SJSA1 (cell line): Measurements from ENCODE around the gene LMBR1. TPM values are rescaled to one million over a fixed set of nuclear protein-coding genes. Genes with fewer than 3 reads are reported as not detected.
"Not testable (repeated sequence)": the region's sequence is repeated elsewhere in the genome, so short reads cannot be mapped to it uniquely, and the experiment has no call there.

Experiments used
- DNase-seq, 2 experiments: peaks; one replicate each; pipeline ENCODE4 v3.0.0-alpha.2; 2015 to 2020; ENCODE audit warnings: low spot score in 2 of 2, low read depth in 1 of 2
- H3K27ac ChIP-seq: fragments of 250-450 bp; sonication (Bioruptor Pico); 2 replicates; pipeline ENCODE4 v1.5.1; 2020; ENCODE audit warnings: mild to moderate bottlenecking, moderate library complexity
- H3K27me3 ChIP-seq: fragments of 250-450 bp; sonication (Bioruptor Pico); replicated peaks from 2 replicates; pipeline ENCODE4 v1.5.1; 2020; ENCODE audit warnings: mild to moderate bottlenecking, moderate library complexity
- H3K36me3 ChIP-seq: fragments of 250-450 bp; sonication (Bioruptor Pico); 2 replicates; pipeline ENCODE4 v1.5.1; 2020; ENCODE audit warnings: mild to moderate bottlenecking
- H3K4me1 ChIP-seq: fragments of 250-450 bp; sonication (Bioruptor Pico); replicated peaks from 2 replicates; pipeline ENCODE4 v1.6.1; 2021; ENCODE audit warnings: mild to moderate bottlenecking
- H3K4me3 ChIP-seq: fragments of 250-450 bp; sonication (Bioruptor Pico); 2 replicates; pipeline ENCODE4 v1.5.1; 2020; ENCODE audit warnings: mild to moderate bottlenecking
- H3K9me3 ChIP-seq: fragments of 250-450 bp; sonication (Bioruptor Pico); replicated peaks from 2 replicates; pipeline ENCODE4 v1.5.1; 2020; ENCODE audit warnings: mild to moderate bottlenecking
- total RNA-seq: library from RNA; depleted of rRNA; stranded (reverse); fragments of >200 nt; shearing (Covaris generic); gene quantifications from 2 replicates; pipeline ENCODE4 v1.2.3, GENCODE V29; 2014

Gene LMBR1
- total RNA-seq, 1 experiment from 2014 or later, result 16.8 TPM

DNA sequence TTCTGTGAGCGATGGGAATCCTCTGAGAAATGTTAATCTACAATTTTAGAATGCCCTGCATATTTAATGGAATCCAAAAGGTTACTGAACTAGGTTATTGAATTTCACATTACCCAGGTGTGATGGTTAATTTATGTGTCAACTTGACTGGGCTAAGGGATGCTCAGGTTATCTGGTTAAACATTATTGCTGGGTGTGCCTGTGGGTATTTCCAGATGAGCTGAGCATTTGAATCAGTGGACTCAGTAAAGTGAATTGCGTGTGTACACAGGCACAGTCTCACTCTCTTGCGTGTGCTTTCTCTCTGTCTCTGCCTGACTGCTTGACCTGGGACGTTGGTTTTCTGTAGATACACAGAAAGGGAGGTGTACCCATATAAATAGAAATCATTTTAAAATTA lies 230.7 kb downstream of the LMBR1 start:
- Histone ChIP-seq H3K27me3 (no peaks in the 10 kb centered on the region), H3K27ac (no peak overlapping the region), H3K36me3 (no peaks in the 10 kb centered on the region), H3K4me3 (no peak overlapping the region), H3K4me1 (no peaks in the 10 kb centered on the region), H3K9me3 (no peaks in the 10 kb centered on the region)
- no peak for DNase-seq

DNA sequence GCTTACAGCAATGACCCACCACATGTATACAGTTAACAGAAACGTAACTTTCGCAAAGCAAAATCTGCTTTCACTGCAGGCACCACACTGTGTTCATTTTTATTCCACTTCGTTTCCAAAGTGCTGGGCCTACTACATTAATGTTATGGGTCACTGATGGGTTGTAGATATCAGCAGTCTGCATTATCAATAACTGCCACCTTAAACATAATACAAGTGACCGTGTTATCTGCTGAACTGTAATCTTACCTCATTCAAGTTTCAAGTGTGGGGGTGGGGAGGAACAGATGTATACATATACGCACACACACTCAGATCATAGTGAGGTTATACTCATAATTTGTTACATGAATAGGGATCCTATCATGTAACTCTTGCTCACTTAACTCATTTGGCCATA lies 231.3 kb downstream of the LMBR1 start:
- no peak for DNase-seq
- Histone ChIP-seq H3K27me3 (no peaks in the 10 kb centered on the region), H3K4me1 (no peaks in the 10 kb centered on the region), H3K9me3 (no peaks in the 10 kb centered on the region), H3K4me3 (no peak overlapping the region), H3K27ac (no peak overlapping the region), H3K36me3 (no peaks in the 10 kb centered on the region)

DNA sequence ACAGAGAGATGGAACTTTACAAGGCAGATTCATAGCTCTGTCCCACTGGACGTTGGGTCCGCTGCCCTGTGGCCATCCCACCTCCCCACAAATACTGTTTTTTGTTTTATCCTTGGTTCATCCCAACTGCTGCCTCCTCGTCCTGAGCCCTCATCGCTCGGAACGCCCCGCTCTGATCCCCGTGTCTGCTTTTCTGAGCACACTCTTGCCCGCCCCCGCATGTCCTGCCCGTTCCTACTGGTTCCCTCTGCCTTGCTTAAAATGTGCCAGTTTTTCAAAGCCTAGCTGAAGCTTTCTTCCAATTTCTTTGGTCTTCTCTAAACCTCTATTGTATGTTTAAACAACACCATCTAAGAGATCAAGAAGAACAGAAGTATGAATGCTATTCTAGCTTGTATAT lies 233.0 kb downstream of the LMBR1 start:
- DNase-seq, result no peak
- H3K4me3 ChIP-seq, result no peak overlapping the region

DNA sequence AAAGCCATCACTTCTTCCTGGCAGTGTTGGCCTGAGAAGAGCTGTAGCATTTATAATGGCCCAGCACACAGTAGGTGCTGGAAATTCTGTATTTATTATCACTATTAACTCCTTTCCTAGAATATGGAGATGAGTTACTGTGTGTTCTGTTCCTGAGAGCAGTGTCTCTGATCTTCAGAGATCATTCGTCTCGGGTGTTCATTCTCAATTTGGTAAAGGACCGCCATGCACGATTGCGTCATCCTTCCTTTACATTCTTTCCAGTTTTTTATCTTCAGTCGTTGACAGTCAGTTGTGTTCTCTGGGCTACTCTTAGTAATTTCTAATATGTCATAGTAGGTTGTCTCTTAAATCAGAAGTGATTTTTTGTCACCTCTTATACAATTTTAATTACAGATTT lies 233.8 kb downstream of the LMBR1 start:
- no peak overlapping the region for H3K27ac ChIP-seq
- no peak overlapping the region for H3K4me3 ChIP-seq
- no peaks in the 10 kb centered on the region for H3K4me1 ChIP-seq
- H3K9me3 ChIP-seq, result no peaks in the 10 kb centered on the region
- H3K27me3 ChIP-seq, result no peaks in the 10 kb centered on the region
- H3K36me3 ChIP-seq, result no peaks in the 10 kb centered on the region
- DNase-seq, result no peak

More for the DNA sequence above, 233.0 kb downstream of the LMBR1 start:
- H3K27me3 ChIP-seq, result no peaks in the 10 kb centered on the region
- H3K9me3 ChIP-seq, result no peaks in the 10 kb centered on the region
- H3K4me1 ChIP-seq, result no peaks in the 10 kb centered on the region
- H3K36me3 ChIP-seq, result no peaks in the 10 kb centered on the region
- no peak overlapping the region for H3K27ac ChIP-seq

DNA sequence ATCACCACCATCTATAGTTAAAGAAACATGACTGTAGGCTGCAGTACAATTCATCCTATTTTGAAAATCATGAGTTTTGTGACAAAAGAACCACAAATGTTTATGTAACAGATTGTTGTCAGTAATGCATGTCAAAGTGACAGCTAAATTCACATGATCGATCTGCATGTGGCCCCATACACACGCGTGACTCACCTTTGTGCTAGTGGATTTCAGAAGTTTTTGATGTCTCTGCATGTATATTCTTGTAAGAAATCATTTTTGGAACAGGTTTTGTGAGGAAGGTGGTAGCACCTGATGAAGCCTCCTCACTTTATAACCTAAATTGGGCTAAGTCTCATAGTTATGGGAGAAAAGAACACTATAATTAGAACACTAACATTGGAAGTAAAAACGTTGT lies 235.3 kb downstream of the LMBR1 start:
- no peaks in the 10 kb centered on the region for H3K36me3 ChIP-seq
- H3K27me3 ChIP-seq, result no peaks in the 10 kb centered on the region
- DNase-seq, result no peak
- no peak overlapping the region for H3K4me3 ChIP-seq
- no peaks in the 10 kb centered on the region for H3K9me3 ChIP-seq
- H3K27ac ChIP-seq, result no peak overlapping the region
- no peaks in the 10 kb centered on the region for H3K4me1 ChIP-seq

DNA sequence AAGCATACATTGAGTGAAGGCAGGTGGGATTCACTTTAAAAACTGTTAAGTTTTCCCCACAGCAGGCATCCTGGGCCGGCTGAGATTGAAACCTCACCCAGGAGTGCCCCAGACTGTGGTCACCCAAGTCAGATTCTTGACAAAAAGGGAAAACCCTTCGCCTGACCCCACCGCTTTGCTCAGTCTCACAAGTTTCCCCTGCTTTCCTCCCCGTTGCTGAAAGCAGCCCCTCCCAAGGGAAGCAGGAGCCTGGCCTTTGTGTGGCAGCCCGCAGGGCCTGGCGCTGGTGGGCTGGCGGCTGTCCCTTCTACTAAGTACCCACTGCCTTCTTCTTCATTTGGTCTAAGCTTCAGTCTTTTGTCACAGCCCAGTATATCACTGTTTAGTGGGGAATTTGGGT lies 236.4 kb downstream of the LMBR1 start:
- H3K4me3 ChIP-seq, result no peak overlapping the region
- H3K27me3 ChIP-seq, result no peaks in the 10 kb centered on the region
- H3K4me1 ChIP-seq, result no peaks in the 10 kb centered on the region
- no peaks in the 10 kb centered on the region for H3K36me3 ChIP-seq
- DNase-seq, result no peak
- no peak overlapping the region for H3K27ac ChIP-seq
- no peaks in the 10 kb centered on the region for H3K9me3 ChIP-seq

DNA sequence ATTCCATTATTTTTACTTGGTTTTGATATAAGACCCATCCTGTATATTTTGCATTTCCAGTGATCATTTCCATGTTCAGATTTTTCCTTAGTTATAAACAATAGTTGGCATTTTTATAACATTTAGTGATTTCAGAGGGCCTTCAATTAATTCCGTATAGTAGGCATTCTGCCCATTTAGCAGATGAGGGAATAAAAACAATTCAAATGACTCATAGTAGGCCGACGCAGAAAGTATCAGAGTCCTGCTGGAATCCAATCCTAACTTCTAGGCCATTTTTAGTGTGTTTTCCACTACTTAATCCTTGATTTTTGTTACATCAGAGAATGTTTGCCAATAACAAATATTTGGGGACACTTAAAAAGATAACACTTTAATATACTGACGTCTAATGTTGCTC lies 237.0 kb downstream of the LMBR1 start:
- Histone ChIP-seq H3K27ac (no peak overlapping the region), H3K36me3 (no peaks in the 10 kb centered on the region), H3K27me3 (no peaks in the 10 kb centered on the region), H3K4me3 (no peak overlapping the region), H3K9me3 (no peaks in the 10 kb centered on the region), H3K4me1 (no peaks in the 10 kb centered on the region)
- DNase-seq, result no peak

DNA sequence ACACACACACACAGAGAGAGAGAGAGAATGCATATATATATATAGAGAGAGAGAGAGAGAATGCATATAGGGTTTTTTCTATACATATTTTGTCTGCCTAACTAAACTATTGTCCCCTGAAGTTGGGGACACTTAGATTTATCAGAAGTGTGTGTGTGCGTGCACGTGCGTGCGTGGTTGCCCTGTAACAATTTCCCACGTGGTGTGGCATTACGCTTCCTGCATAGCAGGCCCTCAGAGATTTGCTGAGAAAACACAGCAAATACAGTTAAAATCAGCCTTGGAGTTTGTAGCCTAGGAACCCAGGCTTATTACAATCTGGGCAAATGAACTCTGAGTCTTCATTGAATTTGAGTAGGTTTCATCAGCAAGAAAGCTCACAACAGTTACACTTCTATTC lies 237.7 kb downstream of the LMBR1 start:
- H3K27ac ChIP-seq, result no peak overlapping the region
- DNase-seq, result no peak
- H3K27me3 ChIP-seq, result no peaks in the 10 kb centered on the region
- H3K4me1 ChIP-seq, result no peaks in the 10 kb centered on the region
- H3K36me3 ChIP-seq, result no peaks in the 10 kb centered on the region
- no peaks in the 10 kb centered on the region for H3K9me3 ChIP-seq
- H3K4me3 ChIP-seq, result no peak overlapping the region

DNA sequence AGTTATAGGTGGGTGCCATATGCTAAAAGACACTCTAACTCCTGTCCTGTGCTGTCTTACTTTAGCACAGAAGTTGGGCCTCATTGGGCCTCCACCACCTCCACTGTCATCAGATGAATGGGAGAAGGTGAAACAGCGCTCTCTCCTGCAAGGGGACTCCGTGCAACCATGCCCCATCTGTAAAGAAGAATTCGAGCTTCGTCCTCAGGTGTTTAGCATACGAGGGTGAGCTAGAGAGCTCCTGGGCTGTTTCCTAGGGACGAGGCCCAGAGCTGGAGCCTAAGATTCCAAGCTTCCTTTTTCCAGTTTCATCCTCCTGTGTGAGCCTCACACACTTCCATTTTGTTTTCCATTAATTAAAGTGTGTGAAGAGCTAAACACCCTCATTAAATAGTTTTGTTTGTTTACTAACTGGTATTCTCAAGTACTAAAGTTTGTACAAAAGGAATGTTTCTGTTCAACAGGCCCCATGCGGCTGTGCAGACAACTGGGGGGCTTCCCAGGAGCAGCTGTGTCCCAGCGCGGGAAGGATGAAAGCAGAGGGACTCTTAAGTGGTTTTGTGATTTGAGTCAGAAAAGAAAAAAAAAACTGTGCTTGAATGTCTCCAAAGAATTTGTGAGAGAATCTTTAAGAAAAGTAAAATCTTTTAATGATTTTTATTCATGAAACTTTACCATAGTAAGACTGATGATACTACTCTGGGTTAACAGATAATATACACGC lies 238.3 kb downstream of the LMBR1 start:
- Histone ChIP-seq H3K4me1 (no peaks in the 10 kb centered on the region), H3K27me3 (no peaks in the 10 kb centered on the region), H3K27ac (no peak overlapping the region), H3K36me3 (no peaks in the 10 kb centered on the region), H3K9me3 (no peaks in the 10 kb centered on the region), H3K4me3 (no peak overlapping the region)
- DNase-seq, result no peak

DNA sequence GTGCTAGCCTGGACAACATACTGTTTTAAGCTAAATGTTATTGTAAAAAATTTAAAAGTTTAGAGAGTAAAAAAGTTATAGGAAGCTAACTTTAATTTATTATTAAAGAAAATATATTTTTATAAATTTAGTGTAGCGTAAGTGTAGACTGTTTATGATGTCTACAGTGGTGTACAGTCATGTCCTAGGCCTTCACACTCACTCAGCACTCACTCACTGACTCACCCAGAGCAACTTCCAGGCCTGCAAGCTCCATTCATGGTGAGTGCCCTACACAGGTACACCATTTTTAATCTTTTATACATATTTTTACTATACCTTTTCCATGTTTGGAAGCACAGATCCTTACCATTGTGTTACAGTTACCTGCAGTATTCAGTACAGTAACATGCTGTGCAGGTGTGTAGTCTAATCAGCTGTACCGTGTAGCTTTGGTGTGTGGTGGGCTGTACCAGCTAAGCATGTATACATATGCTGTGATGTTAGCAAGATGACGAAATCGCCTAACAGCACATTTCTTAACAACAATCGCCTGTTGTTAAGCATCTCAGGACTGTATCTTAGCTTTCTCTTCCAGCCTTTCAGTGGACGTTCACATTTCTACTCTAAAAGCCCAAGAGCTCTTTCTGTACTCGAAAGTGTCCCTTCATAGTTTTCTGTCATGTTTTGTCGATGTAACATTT lies 240.0 kb downstream of the LMBR1 start:
- Histone ChIP-seq H3K36me3 (no peaks in the 10 kb centered on the region), H3K27ac (no peak overlapping the region), H3K4me1 (no peaks in the 10 kb centered on the region), H3K27me3 (no peaks in the 10 kb centered on the region), H3K4me3 (no peak overlapping the region), H3K9me3 (no peaks in the 10 kb centered on the region)
- DNase-seq, result no peak

DNA sequence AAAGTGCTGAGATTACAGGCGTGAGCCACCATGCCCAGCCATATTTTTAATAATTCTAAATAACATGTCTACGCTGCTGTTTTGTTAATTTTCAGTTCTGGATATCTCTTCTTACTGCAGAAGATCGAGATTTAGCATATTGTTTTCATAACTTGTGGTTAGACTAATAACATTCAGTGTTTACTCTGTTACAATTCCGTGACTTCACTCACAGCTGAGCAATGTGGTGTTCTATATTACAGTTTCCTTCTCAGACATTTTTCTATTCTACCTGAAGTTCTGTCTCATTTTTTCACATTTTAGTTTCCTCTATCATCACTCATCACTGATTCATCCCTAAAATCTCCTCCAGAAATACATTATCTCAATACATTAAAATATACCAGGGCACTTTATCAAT lies 241.5 kb downstream of the LMBR1 start:
- H3K4me3 ChIP-seq, result no peak overlapping the region
- no peaks in the 10 kb centered on the region for H3K9me3 ChIP-seq
- H3K27ac ChIP-seq, result no peak overlapping the region
- no peaks in the 10 kb centered on the region for H3K4me1 ChIP-seq
- no peak for DNase-seq
- no peaks in the 10 kb centered on the region for H3K27me3 ChIP-seq
- no peaks in the 10 kb centered on the region for H3K36me3 ChIP-seq

DNA sequence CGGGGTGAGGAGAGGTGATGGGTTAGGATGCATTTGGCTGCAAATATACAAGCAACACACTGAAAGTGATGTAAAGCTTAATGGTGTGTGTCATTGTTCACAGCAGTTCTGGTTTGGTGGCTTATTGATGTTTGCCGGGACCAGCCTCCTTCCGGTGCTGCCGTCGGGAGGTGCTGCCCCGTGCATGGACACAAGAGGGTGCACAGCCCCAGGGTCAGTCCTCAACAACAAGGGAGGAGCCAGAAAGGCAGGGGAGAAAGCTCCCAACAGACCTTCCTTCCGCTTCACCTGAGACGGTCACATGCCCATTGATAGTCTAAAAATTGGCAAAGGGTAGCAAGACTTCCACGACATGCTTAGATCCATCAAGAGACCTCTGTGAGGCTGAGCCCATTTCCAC lies 242.9 kb downstream of the LMBR1 start:
- Histone ChIP-seq H3K4me1 (no peaks in the 10 kb centered on the region), H3K27me3 (no peaks in the 10 kb centered on the region), H3K4me3 (no peak overlapping the region), H3K9me3 (no peaks in the 10 kb centered on the region), H3K36me3 (no peaks in the 10 kb centered on the region), H3K27ac (no peak overlapping the region)
- no peak for DNase-seq

DNA sequence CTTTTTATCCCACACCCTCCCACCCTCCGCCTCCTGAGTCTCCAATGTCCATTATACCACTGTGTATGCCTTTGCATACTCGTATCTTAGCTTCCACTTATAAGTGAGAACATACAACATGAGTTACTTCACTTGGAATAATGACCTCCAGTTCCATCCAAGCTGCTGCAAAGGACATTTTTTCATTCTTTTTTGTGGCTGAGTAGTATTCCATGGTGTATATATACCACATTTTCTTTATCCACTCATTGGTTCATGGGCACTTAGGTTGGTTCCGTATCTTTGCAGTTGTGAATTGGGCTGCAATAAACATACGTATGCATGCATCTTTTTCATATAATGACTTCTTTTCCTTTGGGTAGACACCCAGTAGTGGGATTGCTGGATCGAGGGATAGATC lies 245.7 kb downstream of the LMBR1 start:
- H3K9me3 ChIP-seq, H3K27me3 ChIP-seq, H3K4me1 ChIP-seq, DNase-seq, H3K27ac ChIP-seq, H3K36me3 ChIP-seq, H3K4me3 ChIP-seq: not testable (repeated sequence)

DNA sequence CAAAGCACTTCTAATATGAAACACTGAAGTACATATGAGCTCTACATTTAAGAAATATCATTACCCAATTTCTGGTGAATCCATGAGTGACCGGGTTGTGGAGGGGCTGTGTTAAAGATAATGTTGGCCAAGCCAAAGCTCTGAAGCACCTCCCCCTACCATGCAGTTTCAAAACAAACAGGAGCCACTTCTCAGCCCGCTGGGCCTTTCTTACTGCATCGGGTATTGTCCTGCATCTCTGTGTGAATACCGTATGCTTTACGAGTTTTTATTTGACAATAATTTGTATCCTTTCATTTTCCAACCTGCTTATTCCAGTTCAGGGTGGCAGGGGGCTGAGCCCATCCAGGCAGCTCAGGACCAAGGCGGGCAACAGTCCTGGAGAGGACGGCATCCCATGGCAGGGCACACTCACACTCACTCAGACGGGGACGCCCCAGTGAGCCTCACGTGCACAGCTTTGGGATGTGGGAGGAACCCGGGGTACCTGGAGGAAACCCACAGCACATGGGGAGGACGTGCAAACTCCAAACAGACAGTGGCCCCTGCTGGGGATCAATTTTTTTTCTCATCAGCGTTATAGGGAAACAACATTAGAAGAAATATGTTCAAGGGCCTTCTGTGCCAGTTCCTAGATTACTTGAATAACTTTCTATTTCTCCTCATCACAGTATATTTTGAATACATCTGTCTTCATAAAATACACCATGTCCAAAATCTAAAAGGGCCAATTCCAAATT lies 250.5 kb downstream of the LMBR1 start:
- DNase-seq, result no peak
- Histone ChIP-seq H3K9me3 (peaks cover 14% of the 10 kb centered on the region), H3K4me3 (no peak overlapping the region), H3K27me3 (no peaks in the 10 kb centered on the region; the same call in 1 of the 2 replicates), H3K36me3 (no peaks in the 10 kb centered on the region; the same call in 1 of the 2 replicates), H3K4me1 (peaks cover 17% of the 10 kb centered on the region), H3K27ac (no peak overlapping the region)
